ENCODE data around the gene EOGT. TPM values are rescaled to one million over a fixed set of nuclear protein-coding genes. Genes with fewer than 3 reads are reported as not detected.

Gene EOGT
- total RNA-seq, 2 donors from 2014 or later: 148 to 183 TPM

DNA sequence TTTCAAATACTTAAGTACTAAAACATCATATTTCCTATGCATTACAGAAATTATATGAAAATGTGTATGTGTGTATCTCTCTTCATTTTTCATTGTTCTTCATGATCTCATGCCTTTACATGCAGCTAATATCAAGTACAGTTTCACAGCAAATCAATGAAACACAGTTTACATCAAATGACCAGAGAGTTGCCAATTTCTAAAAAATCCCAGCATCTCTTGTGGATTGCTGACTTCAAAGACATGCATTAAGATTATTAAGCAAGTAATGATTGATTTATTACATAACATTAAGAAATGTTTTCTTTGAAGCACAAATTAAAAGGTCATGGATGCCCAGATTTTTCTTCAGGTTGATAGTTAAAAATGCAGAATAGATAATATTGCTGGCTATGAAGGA lies 50.1 kb downstream of the EOGT start:
- Histone ChIP-seq H3K27me3 (replicated peaks; ENCODE audit: insufficient read depth) (no peaks in the 10 kb centered on the region), H3K9me3 (no peaks in the 10 kb centered on the region), H3K4me3 (no peak overlapping the region), H3K4me1 (ENCODE audit: control insufficient read depth in 1 of 2, low read depth in 2 of 2) (no peaks in the 10 kb centered on the region), H3K36me3 (no peaks in the 10 kb centered on the region), H3K27ac (no peak overlapping the region)
- ATAC-seq (ENCODE audit: insufficient number of reproducible peaks, low FRiP score, low read depth) (no peak), DNase-seq (ENCODE audit: low spot score) (no peak)
- TF ChIP-seq CTCF (IDR thresholded peaks at IDR 0.05): no peak

- Histone ChIP-seq H3K4me3 (no peak overlapping the region), H3K4me1 (ENCODE audit: control insufficient read depth in 1 of 2, low read depth in 2 of 2) (no peaks in the 10 kb centered on the region), H3K27ac (no peak overlapping the region), H3K27me3 (replicated peaks; ENCODE audit: insufficient read depth) (no peaks in the 10 kb centered on the region), H3K9me3 (no peaks in the 10 kb centered on the region), H3K36me3 (no peaks in the 10 kb centered on the region)
- ATAC-seq (ENCODE audit: insufficient number of reproducible peaks, low FRiP score, low read depth) (no peak), DNase-seq (ENCODE audit: low spot score) (no peak)
- TF ChIP-seq CTCF (IDR thresholded peaks at IDR 0.05): no peak
Measured at GRCh38 chr3:68958932-68959331, 54.6 kb downstream of the EOGT start.

DNA sequence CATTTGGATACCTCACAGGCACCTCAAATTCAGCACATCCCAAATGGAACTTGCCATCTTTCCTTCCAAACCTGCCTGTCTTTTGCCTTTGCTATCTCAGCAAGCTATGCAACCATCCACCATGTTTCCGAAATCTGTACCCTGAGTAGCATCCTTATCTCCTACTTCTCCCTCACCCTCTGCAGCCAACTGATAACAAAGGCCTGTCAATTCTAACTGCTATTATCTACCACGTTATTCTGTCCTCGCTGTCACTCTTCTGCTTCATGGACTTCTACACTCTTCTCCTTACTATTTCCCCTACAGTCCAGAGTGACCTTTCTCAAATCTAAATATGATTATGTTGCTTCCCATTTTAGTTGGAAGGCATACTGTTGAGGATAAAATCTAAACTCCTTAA lies 55.6 kb downstream of the EOGT start:
- TF ChIP-seq CTCF (IDR thresholded peaks at IDR 0.05): no peak
- ATAC-seq (ENCODE audit: insufficient number of reproducible peaks, low FRiP score, low read depth) (no peak), DNase-seq (ENCODE audit: low spot score) (no peak)
- H3K27me3 ChIP-seq (replicated peaks; ENCODE audit: insufficient read depth): no peaks in the 10 kb centered on the region
- no peaks in the 10 kb centered on the region for H3K36me3 ChIP-seq
- H3K4me1 ChIP-seq (ENCODE audit: control insufficient read depth in 1 of 2, low read depth in 2 of 2): no peaks in the 10 kb centered on the region
- H3K27ac ChIP-seq: no peak overlapping the region
- no peaks in the 10 kb centered on the region for H3K9me3 ChIP-seq
- H3K4me3 ChIP-seq: no peak overlapping the region

DNA sequence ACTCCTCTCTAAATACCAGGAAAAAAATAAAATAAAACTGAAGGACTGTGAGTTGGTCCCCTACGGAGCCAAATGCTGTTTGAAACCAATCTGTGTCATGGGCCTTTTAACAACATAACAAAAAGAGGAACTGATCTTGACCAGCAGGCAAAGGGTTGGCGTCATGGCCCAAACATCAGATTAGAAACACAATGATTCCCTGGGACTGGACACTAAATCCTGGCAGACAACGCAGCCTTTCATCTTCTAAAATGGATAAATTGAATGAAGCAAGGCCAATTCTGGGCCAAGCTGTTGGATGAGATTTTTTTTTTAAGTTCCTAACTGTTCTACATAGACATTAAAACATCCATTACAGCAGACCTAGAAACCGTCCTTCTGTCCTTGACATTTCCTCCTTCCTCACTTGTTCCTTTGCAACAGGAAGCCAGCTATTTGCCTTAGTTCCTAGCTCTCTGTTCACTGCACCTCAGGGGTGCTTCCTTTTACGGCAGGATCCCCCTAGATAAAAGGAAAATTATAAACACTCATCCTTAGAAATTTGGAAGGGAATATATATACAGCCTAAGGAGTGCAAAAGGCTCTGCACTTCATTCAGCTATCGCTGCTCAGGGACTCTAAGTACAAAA lies 59.6 kb downstream of the EOGT start:
- DNase-seq (ENCODE audit: low spot score): no peak
- Histone ChIP-seq H3K27me3 (replicated peaks; ENCODE audit: insufficient read depth) (no peaks in the 10 kb centered on the region), H3K4me3 (no peak overlapping the region), H3K4me1 (ENCODE audit: control insufficient read depth in 1 of 2, low read depth in 2 of 2) (no peaks in the 10 kb centered on the region), H3K9me3 (no peaks in the 10 kb centered on the region), H3K36me3 (no peaks in the 10 kb centered on the region), H3K27ac (no peak overlapping the region)
- ATAC-seq (ENCODE audit: insufficient number of reproducible peaks, low FRiP score, low read depth): no peak
- TF ChIP-seq CTCF (IDR thresholded peaks at IDR 0.05): no peak

- no peak overlapping the region for H3K4me3 ChIP-seq
- H3K36me3 ChIP-seq: no peaks in the 10 kb centered on the region
- no peak for TF ChIP-seq CTCF (IDR thresholded peaks at IDR 0.05)
- no peak for DNase-seq (ENCODE audit: low spot score)
- no peaks in the 10 kb centered on the region for H3K4me1 ChIP-seq (ENCODE audit: control insufficient read depth in 1 of 2, low read depth in 2 of 2)
- no peak overlapping the region for H3K27ac ChIP-seq
- no peaks in the 10 kb centered on the region for H3K9me3 ChIP-seq
- no peaks in the 10 kb centered on the region for H3K27me3 ChIP-seq (replicated peaks; ENCODE audit: insufficient read depth)
- ATAC-seq (ENCODE audit: insufficient number of reproducible peaks, low FRiP score, low read depth): no peak
Measured at GRCh38 chr3:68945225-68945624, 68.3 kb downstream of the EOGT start.
